Left ventricle myocardium inferior (tissue), 1 donor: ENCODE measurements around the gene ZNF469. TPM values are rescaled to one million over a fixed set of nuclear protein-coding genes. Genes with fewer than 3 reads are reported as not detected.

Experiments used
- DNase-seq: peaks from one replicate; pipeline ENCODE4 v3.0.0-alpha.2; 2020
- H3K27ac ChIP-seq: fragments of 200-600 bp; replicated peaks from 2 replicates; pipeline ENCODE4 v1.8.0; 2021
- H3K27me3 ChIP-seq: fragments of 200-600 bp; 2 replicates; pipeline ENCODE4 v1.8.0; 2021; ENCODE audit warnings: low read depth
- H3K36me3 ChIP-seq: fragments of 200-600 bp; 2 replicates; pipeline ENCODE4 v1.8.0; 2021
- H3K4me1 ChIP-seq: fragments of 200-600 bp; 2 replicates; pipeline ENCODE4 v1.8.0; 2021
- H3K4me3 ChIP-seq: fragments of 200-600 bp; 2 replicates; pipeline ENCODE4 v1.8.0; 2021; ENCODE audit warnings: mild to moderate bottlenecking, moderate library complexity
- H3K9me3 ChIP-seq: fragments of 200-600 bp; replicated peaks from 2 replicates; pipeline ENCODE4 v1.8.0; 2021
- CTCF ChIP-seq: fragments of 200-600 bp; IDR thresholded peaks from 2 replicates; pipeline ENCODE4 v1.8.0; 2021; ENCODE audit warnings: antibody characterized with exemption, mild to moderate bottlenecking, borderline replicate concordance
- intact Hi-C: fragments of 100-400 bp; cut with micrococcal nuclease; formaldehyde crosslinking; loops from one replicate; pipeline ENCODE4 v1.11.0; 2022
- total RNA-seq: library from RNA; stranded (reverse); fragmentation: NEBNext Ultra II Directional; extraction: Animal tissue kit (Norgen Biotek cat#: 25700); gene quantifications from one replicate; pipeline ENCODE4 v1.2.1, GENCODE V29; 2021
- donor health status: DM: no; HTN: yes; CAD: no; lungs with severe emphysema.

Gene ZNF469
- total RNA-seq, 1 donor from 2014 or later, result 0.74 TPM

GRCh38 chr16:88390265-88390664 is 7.5 kb downstream of the ZNF469 start:
- DNase-seq, result no peak
- no peak overlapping the region for H3K4me3 ChIP-seq
- H3K27ac ChIP-seq, result peak overlapping the region; percentile 57
- peaks cover 42% of the 10 kb centered on the region for H3K4me1 ChIP-seq
- peaks cover 71% of the 10 kb centered on the region for H3K27me3 ChIP-seq
- H3K9me3 ChIP-seq, result no peaks in the 10 kb centered on the region
- TF ChIP-seq CTCF, result no peak
- H3K36me3 ChIP-seq, result no peaks in the 10 kb centered on the region
- intact Hi-C loops, result no loop called here

- intact Hi-C loops, result no loop called here
- H3K27me3 ChIP-seq, result peaks cover 66% of the 10 kb centered on the region
- H3K27ac ChIP-seq, result peak overlapping the region; percentile 57
- H3K4me1 ChIP-seq, result peaks cover 42% of the 10 kb centered on the region
- H3K9me3 ChIP-seq, result no peaks in the 10 kb centered on the region
- no peak for DNase-seq
- no peak for TF ChIP-seq CTCF
- no peaks in the 10 kb centered on the region for H3K36me3 ChIP-seq
- H3K4me3 ChIP-seq, result no peak overlapping the region
Observed at GRCh38 chr16:88390735-88391134, 8.0 kb downstream of the ZNF469 start.

GRCh38 chr16:88391144-88391850 is 8.5 kb downstream of the ZNF469 start:
- Histone ChIP-seq H3K4me1 (peaks cover 42% of the 10 kb centered on the region), H3K27me3 (peaks cover 60% of the 10 kb centered on the region), H3K27ac (peak overlapping the region; percentile 57), H3K9me3 (no peaks in the 10 kb centered on the region), H3K4me3 (no peak overlapping the region), H3K36me3 (no peaks in the 10 kb centered on the region)
- intact Hi-C loops, result no loop called here
- TF ChIP-seq CTCF, result no peak
- peak; percentile 54 for DNase-seq

- Histone ChIP-seq H3K4me1 (peaks cover 42% of the 10 kb centered on the region), H3K9me3 (no peaks in the 10 kb centered on the region), H3K27ac (no peak overlapping the region), H3K27me3 (peaks cover 52% of the 10 kb centered on the region), H3K36me3 (no peaks in the 10 kb centered on the region), H3K4me3 (no peak overlapping the region)
- intact Hi-C loops, result no loop called here
- no peak for TF ChIP-seq CTCF
- no peak for DNase-seq
Observed at GRCh38 chr16:88392111-88392510, 9.4 kb downstream of the ZNF469 start.

- Histone ChIP-seq H3K9me3 (no peaks in the 10 kb centered on the region), H3K4me3 (no peak overlapping the region), H3K36me3 (no peaks in the 10 kb centered on the region), H3K27ac (peak overlapping the region; percentile 66), H3K4me1 (peaks cover 41% of the 10 kb centered on the region), H3K27me3 (peaks cover 47% of the 10 kb centered on the region)
- no peak for DNase-seq
- TF ChIP-seq CTCF, result no peak
- intact Hi-C loops, result no loop called here
Observed at GRCh38 chr16:88392616-88393015, 9.9 kb downstream of the ZNF469 start.
